NCI-H1417 treated with DMSO at 0.1 percent for 48 hours (cell line): Measurements from ENCODE around the gene GGCT.
A peak's percentile ranks its signal among the peaks of the same experiment; 100 is the strongest.
"Not testable (repeated sequence)": the region's sequence is repeated elsewhere in the genome, so short reads cannot be mapped to it uniquely, and the experiment has no call there.

ENCODE experiments used
- DNase-seq: peaks from one replicate; lab custom pipeline; 2025; lab: John Stamatoyannopoulos, UW

Gene GGCT

GRCh38 chr7:30504301-30505173 lies at the start of gene GGCT:
Gene GGCT (minus strand): TSS chr7:30504829. CDS start chr7:30504709, 120 bp downstream.
- peak; percentile 95 for DNase-seq

- no peak for DNase-seq
These were observed 48.9 kb upstream of the GGCT start for GRCh38 chr7:30553546-30553945.

GRCh38 chr7:30553141-30553540 lies 48.5 kb upstream of the GGCT start:
- no peak for DNase-seq

GRCh38 chr7:30552330-30552729 lies 47.7 kb upstream of the GGCT start:
- no peak for DNase-seq

GRCh38 chr7:30549931-30550493 lies 45.4 kb upstream of the GGCT start:
- no peak for DNase-seq

- DNase-seq = peak; percentile 70
These were observed 44.2 kb upstream of the GGCT start for GRCh38 chr7:30548845-30549244.

GRCh38 chr7:30546596-30546995 lies 42.0 kb upstream of the GGCT start:
- DNase-seq = no peak

GRCh38 chr7:30545791-30546555 lies 41.3 kb upstream of the GGCT start:
- no peak for DNase-seq

GRCh38 chr7:30543813-30544525 lies 39.3 kb upstream of the GGCT start:
- DNase-seq = no peak

- not testable (repeated sequence) for DNase-seq
These were observed 38.5 kb upstream of the GGCT start for GRCh38 chr7:30543115-30543514.

GRCh38 chr7:30533886-30534285 lies 29.3 kb upstream of the GGCT start:
- no peak for DNase-seq

GRCh38 chr7:30531286-30531685 lies 26.7 kb upstream of the GGCT start:
- no peak for DNase-seq

- DNase-seq = no peak
These were observed 25.7 kb upstream of the GGCT start for GRCh38 chr7:30530373-30530772.

GRCh38 chr7:30528779-30529178 lies 24.1 kb upstream of the GGCT start:
- DNase-seq = no peak

GRCh38 chr7:30527297-30527696 lies 22.7 kb upstream of the GGCT start:
- DNase-seq = not testable (repeated sequence)

GRCh38 chr7:30526163-30526562 lies 21.5 kb upstream of the GGCT start:
- DNase-seq = no peak

GRCh38 chr7:30525429-30525828 lies 20.8 kb upstream of the GGCT start:
- no peak for DNase-seq

- DNase-seq = no peak
These were observed 19.9 kb upstream of the GGCT start for GRCh38 chr7:30524545-30524944.

GRCh38 chr7:30523466-30523865 lies 18.8 kb upstream of the GGCT start:
- no peak for DNase-seq

- no peak for DNase-seq
These were observed 17.5 kb upstream of the GGCT start for GRCh38 chr7:30522159-30522558.

GRCh38 chr7:30521532-30521931 lies 16.9 kb upstream of the GGCT start:
- no peak for DNase-seq

GRCh38 chr7:30519122-30519521 lies 14.5 kb upstream of the GGCT start:
- peak; percentile 33 for DNase-seq
